ENCODE results near the gene WDR73. TPM values are rescaled to one million over a fixed set of nuclear protein-coding genes. Genes with fewer than 3 reads are reported as not detected.

WDR73 gene
- total and polyA plus RNA-seq, 2 of the 8 experiments (the other 6 are each of a cell fraction or from before 2014, with no cell fraction given): 22.7 to 23.1 TPM

GRCh38 chr15:84659904-84660781 lies 6.1 kb upstream of the WDR73 start:
- 89% methylated on average over 4 of the region's 4 CpGs; no CpG with 5 or more reads in 1 of the 2 experiments for WGBS, 2 experiments (ENCODE audit: extremely low coverage in 1 of 2, insufficient coverage in 1 of 2, insufficient read length in 1 of 2, insufficient replicate concordance in 2 of 2, low coverage in 1 of 2, low lambda C conversion rate in 2 of 2, missing lambda C conversion rate in 1 of 2)
- Histone ChIP-seq H2BK12ac (ENCODE audit: low read depth, low read length) (no peak overlapping the region), H3K56ac (replicated peaks; ENCODE audit: insufficient read length, low read depth, low read length) (no peak overlapping the region), H3K4ac (replicated peaks; ENCODE audit: insufficient read length, low read depth, low read length) (no peak overlapping the region), H3K14ac (ENCODE audit: insufficient read length) (no peak overlapping the region), H2BK120ac (replicated peaks; ENCODE audit: low read depth, low read length) (no peak overlapping the region), H3K4me2 (ENCODE audit: insufficient read depth in 1 of 2, low read depth in 2 of 2, low read length in 2 of 2) (no peak overlapping the region), H3K23ac (ENCODE audit: insufficient read length) (no peak overlapping the region), H3K36me3 (ENCODE audit: control insufficient read depth in 2 of 4, insufficient read depth in 4 of 4, low read length in 3 of 4) (peaks cover 0 to 3% (median 0%) of the 10 kb centered on the region in 4 experiments; a peak in 1 of 8 replicates), H3K9ac (replicated peaks in 1 of 4; ENCODE audit: extremely low read depth in 1 of 4, low read depth in 3 of 4, low read length in 3 of 4) (no peak overlapping the region), H3K4me1 (replicated peaks in 1 of 4; ENCODE audit: control insufficient read depth in 3 of 4, insufficient read depth in 4 of 4, low read length in 3 of 4) (peaks cover 0 to 14% (median 13%) of the 10 kb centered on the region in 4 experiments; a peak in 6 of 7 replicates), H4K91ac (replicated peaks; ENCODE audit: insufficient read length, low read length) (no peak overlapping the region), H3K27ac (ENCODE audit: low read depth, low read length) (no peak overlapping the region), H3K23me2 (ENCODE audit: low read depth, low read length) (peaks cover 5% of the 10 kb centered on the region; the same call in 1 of the 2 replicates), H2BK20ac (ENCODE audit: low read length) (no peak overlapping the region), H3K79me2 (ENCODE audit: control insufficient read depth in 1 of 2, insufficient read depth in 2 of 2, low read length in 2 of 2) (no peaks in the 10 kb centered on the region), H3K27me3 (replicated peaks in 1 of 4; ENCODE audit: control insufficient read depth in 3 of 4, extremely low read depth in 1 of 4, insufficient read depth in 3 of 4, low read length in 3 of 4) (peaks cover 0 to 13% (median 9%) of the 10 kb centered on the region in 4 experiments; a peak in 5 of 7 replicates), H2AK5ac (ENCODE audit: low read depth, low read length) (no peak overlapping the region), H3K79me1 (ENCODE audit: low read depth, low read length) (0 out of 2 replicates have a peak, but pooled peaks cover 2% of the 10 kb centered on the region), H3K9me3 (ENCODE audit: insufficient read depth in 2 of 2, low read depth in 1 of 2, low read length in 1 of 2) (no peaks in the 10 kb centered on the region), H2BK15ac (ENCODE audit: low read length) (no peak overlapping the region), H3K4me3 (ENCODE audit: extremely low read depth in 1 of 4, insufficient read depth in 2 of 4, low read depth in 3 of 4, low read length in 4 of 4) (no peak overlapping the region), H4K20me1 (replicated peaks in 1 of 2; ENCODE audit: control insufficient read depth in 1 of 2, insufficient read depth in 2 of 2, low read length in 2 of 2) (peaks cover 0 to 2% of the 10 kb centered on the region in 2 experiments), H4K8ac (ENCODE audit: extremely low read depth, insufficient read depth, low read length) (no peak overlapping the region), H4K5ac (ENCODE audit: insufficient read length, low read depth, low read length) (no peak overlapping the region), H2BK5ac (ENCODE audit: low read depth, low read length) (no peak overlapping the region), H2AFZ (ENCODE audit: low read length) (no peak overlapping the region), H3K18ac (ENCODE audit: extremely low read depth, low read length) (no peak overlapping the region)
- DNase-seq (ENCODE audit: low read depth in 1 of 2, low spot score in 2 of 2): no peak
- ChIA-PET POLR2A (ENCODE audit: partially characterized antibody) (interaction anchor here (0.7 to 2.0 kb wide), 3 partner anchors 55 to 113 kb away, joined by 3 to 10 read pairs (median 4); partner anchors contain the start of genes SEC11A and ZSCAN2), CTCF (ENCODE audit: partially characterized antibody) (interaction anchor here (0.6 to 10.6 kb wide), 17 partner anchors 17 to 1864 kb away, joined by 3 to 86 read pairs (median 4); partner anchors contain the start of gene SEC11A)
- TF ChIP-seq POLR2A (IDR thresholded peaks at IDR 0.05; ENCODE audit: control extremely low read depth in 1 of 2, low read depth in 2 of 2, low read length in 2 of 2) (peak in 1 of 2 experiments; percentile 7; a peak in 1 of 3 replicates), TEAD4 (IDR thresholded peaks at IDR 0.05; ENCODE audit: low read depth, low read length) (no peak)
- no peak for FAIRE-seq
